AG04450 (cell line): ENCODE measurements around the gene CTSE. TPM values are rescaled to one million over a fixed set of nuclear protein-coding genes. Genes with fewer than 3 reads are reported as not detected.

Experiments
- CTCF ChIA-PET: fragments of 300-600, 350-600 bp; formaldehyde crosslinking; extraction: SDS; loops from one replicate; lab custom pipeline; 2022; ENCODE audit warnings: antibody characterized with exemption, inconsistent platforms; lab: Charles Lee
- POLR2A ChIA-PET: fragments of 350-600 bp; formaldehyde crosslinking; extraction: SDS; loops from one replicate; lab custom pipeline; 2021; ENCODE audit warnings: antibody characterized with exemption, inconsistent platforms; lab: Yijun Ruan, JAX
- DNase-seq: peaks from one replicate; pipeline ENCODE4 v3.0.0-alpha.2; 2011; ENCODE audit warnings: low read depth, low spot score
- H3K27ac ChIP-seq: one replicate; pipeline ENCODE4 v1.5.1; 2012; ENCODE audit warnings: low read depth, low read length, control low read depth
- H3K27me3 ChIP-seq: one replicate; pipeline ENCODE4 v1.6.0; 2012; ENCODE audit warnings: low read length; ENCODE audit not compliant: control insufficient read depth, insufficient read depth
- H3K4me3 ChIP-seq: 2 replicates; pipeline ENCODE4 v1.5.1; 2011; ENCODE audit warnings: mild to moderate bottlenecking, low read depth, low read length, control low read depth
- H3K9me3 ChIP-seq: 2 replicates; pipeline ENCODE4 v1.5.1; 2012; ENCODE audit warnings: low read length; ENCODE audit not compliant: control insufficient read depth, insufficient read depth
- CTCF ChIP-seq: IDR thresholded peaks from 2 replicates; pipeline ENCODE4 v1.5.1; 2011; ENCODE audit warnings: low read depth, low read length, control low read depth, inconsistent platforms
- polyA plus RNA-seq: library from polyadenylated mRNA; depleted of rRNA; stranded (reverse); fragments of >200 nt; gene quantifications from 2 replicates; pipeline ENCODE4 v1.2.3, GENCODE V29; 2011

CTSE gene
- polyA plus RNA-seq, 1 experiment, result not detected

DNA sequence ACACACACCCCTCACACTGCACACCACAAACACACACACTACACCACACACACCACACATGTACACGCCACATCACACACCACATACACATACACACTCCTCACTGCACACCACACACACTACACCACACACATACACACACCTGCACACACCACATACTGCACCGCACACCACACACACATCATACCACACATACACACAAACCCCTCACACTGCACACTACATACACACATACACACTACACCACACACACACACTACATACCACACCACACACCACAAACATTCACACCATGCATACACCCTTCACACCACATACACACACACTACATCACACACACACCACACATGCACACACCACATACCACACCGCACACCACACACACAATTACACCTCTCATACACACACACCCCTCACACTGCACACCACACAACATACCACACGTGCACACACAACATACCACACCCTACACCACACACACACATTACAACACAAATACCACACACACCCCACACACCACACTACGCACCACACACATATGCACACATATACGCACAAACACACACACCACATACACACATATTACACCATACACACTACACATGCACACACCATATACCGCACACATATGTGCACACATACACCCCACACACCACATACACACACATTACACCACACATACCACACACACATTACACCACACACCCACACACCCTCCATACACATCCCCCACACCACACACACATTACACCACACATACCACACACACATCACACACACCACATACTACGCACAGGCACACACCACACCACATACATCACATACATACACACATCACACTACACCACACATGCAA lies 50.1 kb downstream of the CTSE start:
- Histone ChIP-seq H3K4me3 (no peak overlapping the region), H3K9me3 (no peaks in the 10 kb centered on the region; the same call in 1 of the 2 replicates), H3K27me3 (no peaks in the 10 kb centered on the region), H3K27ac (no peak overlapping the region)
- DNase-seq, result no peak
- CTCF ChIA-PET, result no interaction called here
- POLR2A ChIA-PET, result no interaction called here
- no peak for TF ChIP-seq CTCF

GRCh38 chr1:205972491-205973168 lies 51.1 kb downstream of the CTSE start:
- Histone ChIP-seq H3K4me3 (no peak overlapping the region), H3K27ac (no peak overlapping the region), H3K27me3 (no peaks in the 10 kb centered on the region), H3K9me3 (no peaks in the 10 kb centered on the region; the same call in 1 of the 2 replicates)
- ChIA-PET CTCF (interaction anchor here (3.7 kb wide), 1 partner anchor 54 kb away, joined by 27 read pairs; no protein-coding TSS in a partner anchor), POLR2A (no interaction called here)
- DNase-seq, result no peak
- no peak for TF ChIP-seq CTCF

- Histone ChIP-seq H3K27ac (no peak overlapping the region), H3K27me3 (no peaks in the 10 kb centered on the region), H3K4me3 (no peak overlapping the region), H3K9me3 (no peaks in the 10 kb centered on the region; the same call in 1 of the 2 replicates)
- POLR2A ChIA-PET, result no interaction called here
- CTCF ChIA-PET, result interaction anchor here (3.7 kb wide), 1 partner anchor 53 kb away, joined by 27 read pairs; no protein-coding TSS in a partner anchor
- no peak for TF ChIP-seq CTCF
- no peak for DNase-seq
Measured at GRCh38 chr1:205972081-205972480, 51.6 kb downstream of the CTSE start.

DNA sequence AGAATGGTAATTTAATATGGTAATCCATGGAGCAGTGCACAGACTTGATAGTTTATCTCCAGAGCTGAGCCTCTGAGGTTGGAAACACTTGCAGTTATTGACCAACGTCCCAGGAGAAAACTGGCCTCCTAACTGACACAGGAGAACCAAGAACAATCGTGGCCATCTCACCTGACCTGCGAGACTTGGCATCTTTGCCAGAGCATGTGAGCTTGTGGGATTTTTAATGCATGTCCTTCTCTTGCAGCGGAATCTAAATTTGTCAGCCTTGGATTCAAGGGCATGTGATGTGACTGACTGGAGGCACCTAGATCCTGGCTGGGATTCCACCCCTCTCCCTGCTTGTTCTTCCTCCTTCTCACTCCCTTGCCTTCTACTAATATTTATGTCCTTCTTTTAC lies 52.6 kb downstream of the CTSE start:
- no peak for DNase-seq
- Histone ChIP-seq H3K27ac (no peak overlapping the region), H3K27me3 (peaks cover 2% of the 10 kb centered on the region), H3K9me3 (no peaks in the 10 kb centered on the region; the same call in 1 of the 2 replicates), H3K4me3 (no peak overlapping the region)
- no peak for TF ChIP-seq CTCF
- ChIA-PET CTCF (interaction anchor here (0.7 to 3.7 kb wide), 4 partner anchors 15 to 313 kb away, joined by 3 to 27 read pairs (median 4); no protein-coding TSS in a partner anchor), POLR2A (no interaction called here)

GRCh38 chr1:205970486-205970885 lies 53.2 kb downstream of the CTSE start:
- Histone ChIP-seq H3K9me3 (no peaks in the 10 kb centered on the region; the same call in 1 of the 2 replicates), H3K27ac (no peak overlapping the region), H3K4me3 (no peak overlapping the region), H3K27me3 (peaks cover 2% of the 10 kb centered on the region)
- no peak for TF ChIP-seq CTCF
- DNase-seq, result no peak
- POLR2A ChIA-PET, result no interaction called here
- CTCF ChIA-PET, result interaction anchor here (0.7 to 3.7 kb wide), 5 partner anchors 13 to 312 kb away, joined by 3 to 27 read pairs (median 3); no protein-coding TSS in a partner anchor
